Nephron progenitor cell (in vitro differentiated cells): ENCODE results near the gene NLGN1.

Source experiments
- DNase-seq: peaks from one replicate; pipeline ENCODE4 v3.0.0; 2021
- H3K27ac Mint-ChIP-seq: 2 replicates; pipeline ENCODE4 v1.8.0; 2021; ENCODE audit warnings: mild to moderate bottlenecking, moderate library complexity, mixed read lengths
- H3K27me3 Mint-ChIP-seq: 2 replicates; pipeline ENCODE4 v1.8.0; 2021; ENCODE audit warnings: mild to moderate bottlenecking, low read depth, mixed read lengths; ENCODE audit not compliant: poor library complexity
- H3K36me3 Mint-ChIP-seq: 2 replicates; pipeline ENCODE4 v1.8.0; 2021; ENCODE audit warnings: low read depth, mixed read lengths
- H3K4me1 Mint-ChIP-seq: 2 replicates; pipeline ENCODE4 v1.8.0; 2021; ENCODE audit warnings: mixed read lengths
- H3K4me3 Mint-ChIP-seq: 2 replicates; pipeline ENCODE4 v1.8.0; 2021; ENCODE audit warnings: mild to moderate bottlenecking, moderate library complexity, mixed read lengths
- H3K9me3 Mint-ChIP-seq: 2 replicates; pipeline ENCODE4 v1.8.0; 2021; ENCODE audit warnings: mild to moderate bottlenecking, moderate library complexity, mixed read lengths
- CTCF ChIP-seq: fragments of 200-600 bp; sonication (generic); IDR thresholded peaks from 2 replicates; pipeline ENCODE4 v1.5.0; 2021; ENCODE audit warnings: antibody characterized with exemption

Gene NLGN1

GRCh38 chr3:174332391-174332790 is 934.8 kb downstream of the NLGN1 start:
- H3K9me3 Mint-ChIP-seq: no peaks in the 10 kb centered on the region
- no peak for DNase-seq
- no peak overlapping the region for H3K4me3 Mint-ChIP-seq
- H3K27me3 Mint-ChIP-seq: no peaks in the 10 kb centered on the region
- no peaks in the 10 kb centered on the region for H3K4me1 Mint-ChIP-seq
- H3K36me3 Mint-ChIP-seq: no peaks in the 10 kb centered on the region
- TF ChIP-seq CTCF: no peak
- no peak overlapping the region for H3K27ac Mint-ChIP-seq

GRCh38 chr3:174333640-174334039 is 936.1 kb downstream of the NLGN1 start:
- Mint-ChIP-seq H3K9me3 (no peaks in the 10 kb centered on the region), H3K27me3 (no peaks in the 10 kb centered on the region), H3K36me3 (no peaks in the 10 kb centered on the region), H3K27ac (no peak overlapping the region), H3K4me1 (no peaks in the 10 kb centered on the region), H3K4me3 (no peak overlapping the region)
- DNase-seq: no peak
- no peak for TF ChIP-seq CTCF

GRCh38 chr3:174334111-174334510 is 936.6 kb downstream of the NLGN1 start:
- no peaks in the 10 kb centered on the region for H3K36me3 Mint-ChIP-seq
- H3K4me1 Mint-ChIP-seq: no peaks in the 10 kb centered on the region
- H3K27me3 Mint-ChIP-seq: no peaks in the 10 kb centered on the region

GRCh38 chr3:174335324-174335723 is 937.8 kb downstream of the NLGN1 start:
- DNase-seq: no peak
- Mint-ChIP-seq H3K4me1 (no peaks in the 10 kb centered on the region), H3K27ac (no peak overlapping the region), H3K27me3 (no peaks in the 10 kb centered on the region), H3K4me3 (no peak overlapping the region), H3K36me3 (no peaks in the 10 kb centered on the region), H3K9me3 (no peaks in the 10 kb centered on the region)
- TF ChIP-seq CTCF: no peak

More at GRCh38 chr3:174334111-174334510, 936.6 kb downstream of the NLGN1 start:
- Mint-ChIP-seq H3K4me3 (no peak overlapping the region), H3K9me3 (no peaks in the 10 kb centered on the region), H3K27ac (no peak overlapping the region)
- DNase-seq: no peak
- no peak for TF ChIP-seq CTCF

GRCh38 chr3:174335910-174336309 is 938.4 kb downstream of the NLGN1 start:
- Mint-ChIP-seq H3K9me3 (no peaks in the 10 kb centered on the region), H3K4me3 (no peak overlapping the region), H3K36me3 (no peaks in the 10 kb centered on the region), H3K27me3 (no peaks in the 10 kb centered on the region), H3K27ac (no peak overlapping the region), H3K4me1 (no peaks in the 10 kb centered on the region)
- no peak for TF ChIP-seq CTCF
- no peak for DNase-seq
